Activated T-helper 1 cell treated with Interleukin-2 at 50 U/mL for 16 hours (primary cell): ENCODE measurements around the gene UIMC1.
A peak's percentile ranks its signal among the peaks of the same experiment; 100 is the strongest.
"Not testable (repeated sequence)": the region's sequence is repeated elsewhere in the genome, so short reads cannot be mapped to it uniquely, and the experiment has no call there.

Source experiments
- DNase-seq: peaks from one replicate; pipeline ENCODE4 v3.0.0-alpha.2; 2020; ENCODE audit warnings: low read depth

The UIMC1 gene

GRCh38 chr5:177005619-177006264 lies 837 bp downstream of the UIMC1 start:
- DNase-seq = peak; percentile 38

GRCh38 chr5:177004961-177005360 lies 1.6 kb downstream of the UIMC1 start:
- DNase-seq = no peak

GRCh38 chr5:177003649-177004048 lies 2.9 kb downstream of the UIMC1 start:
- DNase-seq = no peak

GRCh38 chr5:176999526-176999925 lies 7.1 kb downstream of the UIMC1 start:
- DNase-seq = not testable (repeated sequence)

GRCh38 chr5:176998828-176999227 lies 7.8 kb downstream of the UIMC1 start:
- DNase-seq = no peak

- DNase-seq = no peak
These were observed 9.8 kb downstream of the UIMC1 start for GRCh38 chr5:176996780-176997179.

- no peak for DNase-seq
These were observed 10.4 kb downstream of the UIMC1 start for GRCh38 chr5:176995896-176996767.

GRCh38 chr5:176995122-176995490 lies 11.5 kb downstream of the UIMC1 start:
- no peak for DNase-seq

- no peak for DNase-seq
These were observed 12.0 kb downstream of the UIMC1 start for GRCh38 chr5:176994460-176995121.

GRCh38 chr5:176993081-176993480 lies 13.5 kb downstream of the UIMC1 start:
- not testable (repeated sequence) for DNase-seq

- DNase-seq = no peak
These were observed 19.0 kb downstream of the UIMC1 start for GRCh38 chr5:176987583-176987982.

- DNase-seq = no peak
These were observed 20.3 kb downstream of the UIMC1 start for GRCh38 chr5:176986280-176986679.

GRCh38 chr5:176985516-176985915 lies 21.1 kb downstream of the UIMC1 start:
- peak; percentile 10 for DNase-seq

GRCh38 chr5:176984176-176984575 lies 22.4 kb downstream of the UIMC1 start:
- not testable (repeated sequence) for DNase-seq

GRCh38 chr5:176983593-176983992 lies 23.0 kb downstream of the UIMC1 start:
- DNase-seq = not testable (repeated sequence)

GRCh38 chr5:176983112-176983511 lies 23.5 kb downstream of the UIMC1 start:
- DNase-seq = not testable (repeated sequence)

GRCh38 chr5:176980818-176981217 lies 25.8 kb downstream of the UIMC1 start:
- DNase-seq = no peak

GRCh38 chr5:176979669-176980068 lies 26.9 kb downstream of the UIMC1 start:
- no peak for DNase-seq

- DNase-seq = no peak
These were observed 40.9 kb downstream of the UIMC1 start for GRCh38 chr5:176965633-176966032.

- no peak for DNase-seq
These were observed 47.5 kb downstream of the UIMC1 start for GRCh38 chr5:176959051-176959450.

GRCh38 chr5:176956756-176957155 lies 49.8 kb downstream of the UIMC1 start:
- DNase-seq = no peak

GRCh38 chr5:176955895-176956294 lies 50.7 kb downstream of the UIMC1 start:
- DNase-seq = no peak

GRCh38 chr5:176954050-176954449 lies 52.5 kb downstream of the UIMC1 start:
- no peak for DNase-seq
